ENCODE data around the gene MTNR1A.

MTNR1A gene

DNA sequence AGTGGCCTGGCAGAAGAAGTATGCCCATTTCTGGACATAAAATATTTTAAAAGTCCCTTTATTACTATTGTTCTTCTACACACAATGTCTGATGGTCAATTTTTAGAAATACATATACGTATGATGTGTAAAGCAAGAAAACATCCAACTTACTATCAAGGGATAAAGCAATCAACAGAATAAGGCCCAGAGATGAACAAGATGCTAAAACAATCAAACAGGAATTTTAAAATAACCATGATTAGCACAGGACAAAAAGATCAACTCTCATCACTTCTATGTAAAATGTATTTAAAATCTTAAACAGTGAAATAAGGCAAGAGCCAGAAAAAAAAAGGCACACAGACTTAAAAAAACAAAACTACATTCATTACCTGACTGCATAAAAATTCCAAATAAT lies 60.9 kb downstream of the MTNR1A start:
- DNase-seq (ENCODE audit: low read depth in 3 of 3) = no peak

DNA sequence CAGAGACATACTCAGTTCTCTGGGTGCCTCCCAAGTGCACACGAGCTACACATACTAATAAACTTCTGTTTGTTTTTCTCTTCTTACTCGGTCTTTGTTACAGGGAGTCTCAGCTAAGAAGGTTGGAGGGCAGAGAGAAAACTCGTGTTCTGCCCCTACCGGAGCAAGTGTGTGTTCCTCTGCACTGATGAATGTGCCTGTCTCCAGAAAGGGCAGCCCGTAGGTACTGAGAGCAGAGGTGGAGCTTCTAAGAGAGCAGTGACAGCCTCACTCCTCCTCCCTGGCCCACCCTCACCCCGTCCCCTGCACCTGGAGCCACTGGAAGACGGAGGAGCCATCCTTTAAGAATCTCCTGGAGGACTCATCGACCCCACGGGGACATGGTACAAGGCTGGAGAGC lies 67.6 kb downstream of the MTNR1A start:
- DNase-seq (ENCODE audit: low read depth in 3 of 3) = no peak

DNA sequence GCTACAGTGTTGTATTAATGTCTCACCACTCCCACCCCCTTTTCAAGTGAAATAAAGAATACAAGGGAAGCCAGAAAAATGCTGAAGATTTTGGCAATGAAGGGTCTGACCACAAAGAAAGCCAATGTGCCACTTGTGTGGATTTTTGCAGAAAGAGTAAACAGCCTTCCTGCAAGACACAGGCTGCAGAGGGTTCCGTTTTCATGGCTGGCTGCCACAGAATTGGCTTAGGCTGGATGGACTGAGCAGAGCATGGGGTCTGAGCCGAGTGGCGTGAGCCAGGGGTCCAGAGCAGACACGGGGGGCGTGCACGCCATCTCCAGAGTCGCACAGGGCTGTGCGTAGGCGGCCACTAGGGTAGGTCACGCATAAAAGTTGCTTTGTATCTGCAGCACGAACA lies 69.2 kb downstream of the MTNR1A start:
- no peak for DNase-seq (ENCODE audit: low read depth in 3 of 3)

DNA sequence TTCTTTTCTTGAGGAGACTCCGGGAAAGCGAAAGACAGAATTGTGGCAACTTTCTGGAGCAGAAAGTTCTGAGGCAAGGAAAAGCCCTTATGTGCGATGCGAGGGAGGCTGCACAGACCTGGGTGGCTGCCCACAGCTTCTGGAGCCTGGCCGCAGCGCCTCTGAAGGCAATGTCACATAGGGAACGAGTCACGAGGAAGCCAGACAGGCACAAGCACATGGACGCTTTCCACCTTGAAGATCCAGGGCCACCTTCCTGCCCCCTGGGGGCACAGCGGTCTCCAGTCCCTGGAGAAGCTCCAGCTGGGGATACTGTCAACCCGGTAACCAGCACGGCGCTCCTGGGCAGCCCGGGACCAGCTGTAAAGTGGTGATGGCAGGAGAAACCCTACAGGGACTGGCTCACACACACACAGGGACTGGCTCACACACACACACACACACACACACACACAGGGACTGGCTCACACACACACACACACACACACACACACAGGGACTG lies 69.8 kb downstream of the MTNR1A start:
- no peak for DNase-seq (ENCODE audit: low read depth in 3 of 3)

DNA sequence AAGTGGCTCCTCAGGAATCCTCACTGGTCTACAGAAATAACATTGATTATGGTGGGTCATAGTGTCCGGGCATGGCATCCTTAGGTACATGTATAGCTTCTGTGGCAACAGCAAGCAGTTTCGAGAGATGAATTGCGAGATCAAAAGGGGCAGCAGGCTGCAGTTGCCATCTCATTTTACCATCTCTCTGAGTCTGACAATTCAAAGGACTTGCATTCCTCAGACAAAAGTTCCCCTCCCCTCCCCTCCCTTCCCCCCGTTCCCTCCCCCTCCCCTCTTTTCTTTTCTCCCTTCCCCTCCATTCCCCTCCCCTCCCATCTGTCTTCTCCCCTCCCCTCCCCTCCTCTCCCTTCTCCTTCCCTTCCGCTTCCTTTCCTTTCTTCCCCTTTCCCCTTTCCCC lies 70.2 kb downstream of the MTNR1A start:
- DNase-seq (ENCODE audit: low read depth in 3 of 3) = no peak

DNA sequence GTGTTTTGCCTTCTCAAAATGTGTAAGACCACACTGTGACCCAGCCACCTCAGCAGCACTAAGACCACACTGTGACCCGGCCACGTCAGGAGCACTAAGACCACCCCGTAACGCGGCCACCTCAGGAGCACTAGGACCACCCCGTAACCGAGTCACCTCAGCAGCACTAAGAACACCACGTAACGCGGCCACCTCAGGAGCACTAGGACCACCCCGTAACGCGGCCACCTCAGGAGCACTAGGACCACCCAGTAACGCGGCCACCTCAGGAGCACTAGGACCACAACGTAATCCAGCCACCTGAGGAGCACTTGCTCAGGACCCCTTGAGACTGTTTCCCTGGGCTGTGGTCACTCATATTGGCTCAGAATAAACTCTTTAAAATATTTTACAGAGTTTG lies 71.7 kb downstream of the MTNR1A start:
- DNase-seq (ENCODE audit: low read depth in 3 of 3) = no peak
